Mucosa of descending colon (tissue), 3 donors: Measurements from ENCODE around the gene IGF2BP2. TPM values are rescaled to one million over a fixed set of nuclear protein-coding genes. Genes with fewer than 3 reads are reported as not detected.

Experiments
- ATAC-seq: fragments of 200-7000 bp; cut with Tn5 transposase; one replicate; pipeline ENCODE4 v1.9.1; 2020; ENCODE audit warnings: mild to moderate bottlenecking, moderate library complexity
- DNase-seq, 3 donors: peaks; one replicate each; pipeline ENCODE4 v3.0.0-alpha.2; 2020
- H3K36me3 ChIP-seq: fragments of 200-600 bp; one replicate; pipeline ENCODE4 v1.8.0; 2021; ENCODE audit warnings: low read depth, mild to moderate bottlenecking
- H3K4me1 ChIP-seq: fragments of 200-600 bp; one replicate; pipeline ENCODE4 v1.8.0; 2021; ENCODE audit warnings: low read depth, mild to moderate bottlenecking
- H3K4me3 ChIP-seq: fragments of 200-600 bp; one replicate; pipeline ENCODE4 v1.8.0; 2021; ENCODE audit warnings: mild to moderate bottlenecking
- H3K9me3 ChIP-seq: fragments of 200-600 bp; one replicate; pipeline ENCODE4 v1.8.0; 2021; ENCODE audit warnings: mild to moderate bottlenecking
- intact Hi-C, 2 donors: fragments of 100-400 bp; cut with DNase I in 1 of 2; cut with micrococcal nuclease in 1 of 2; formaldehyde crosslinking; loops; one replicate each; pipeline versions ENCODE4 v1.11.0 to v1.11.1; 2022; cut with DNase I, micrococcal nuclease
- total RNA-seq, 3 donors: library from RNA; stranded (reverse); fragmentation: NEBNext Ultra II Directional in 2 of 3; extraction: Animal tissue kit (Norgen Biotek cat#: 25700) in 2 of 3; gene quantifications; one replicate each; pipeline versions ENCODE4 v1.2.1 to v1.2.4, GENCODE V29; 2021 to 2023
- TF ChIP-seq, protein P1 (sequence below): fragments of 200-600 bp; IDR thresholded peaks from one replicate; pipeline ENCODE4 v1.8.0; 2022; ENCODE audit warnings: antibody characterized with exemption, mild to moderate bottlenecking
- donor health status: DM: no; HTN: no; CAD: no; lungs with moderate emphysema.
- donor health status: DM: no; HTN: no; CAD: no.
- donor health status: DM: no; HTN: yes; CAD: no.

Gene IGF2BP2
- total RNA-seq, 3 donors from 2014 or later: 26.7 to 67.4 (median 42.1) TPM

GRCh38 chr3:185687271-185687878, 137.5 kb downstream of the IGF2BP2 start:
- Histone ChIP-seq H3K4me3 (no peak overlapping the region), H3K36me3 (no peaks in the 10 kb centered on the region), H3K4me1 (no peaks in the 10 kb centered on the region), H3K9me3 (no peaks in the 10 kb centered on the region)
- ATAC-seq: no peak
- no peak for DNase-seq
- intact Hi-C loops: no loop called here
- TF ChIP-seq, protein P1, sequence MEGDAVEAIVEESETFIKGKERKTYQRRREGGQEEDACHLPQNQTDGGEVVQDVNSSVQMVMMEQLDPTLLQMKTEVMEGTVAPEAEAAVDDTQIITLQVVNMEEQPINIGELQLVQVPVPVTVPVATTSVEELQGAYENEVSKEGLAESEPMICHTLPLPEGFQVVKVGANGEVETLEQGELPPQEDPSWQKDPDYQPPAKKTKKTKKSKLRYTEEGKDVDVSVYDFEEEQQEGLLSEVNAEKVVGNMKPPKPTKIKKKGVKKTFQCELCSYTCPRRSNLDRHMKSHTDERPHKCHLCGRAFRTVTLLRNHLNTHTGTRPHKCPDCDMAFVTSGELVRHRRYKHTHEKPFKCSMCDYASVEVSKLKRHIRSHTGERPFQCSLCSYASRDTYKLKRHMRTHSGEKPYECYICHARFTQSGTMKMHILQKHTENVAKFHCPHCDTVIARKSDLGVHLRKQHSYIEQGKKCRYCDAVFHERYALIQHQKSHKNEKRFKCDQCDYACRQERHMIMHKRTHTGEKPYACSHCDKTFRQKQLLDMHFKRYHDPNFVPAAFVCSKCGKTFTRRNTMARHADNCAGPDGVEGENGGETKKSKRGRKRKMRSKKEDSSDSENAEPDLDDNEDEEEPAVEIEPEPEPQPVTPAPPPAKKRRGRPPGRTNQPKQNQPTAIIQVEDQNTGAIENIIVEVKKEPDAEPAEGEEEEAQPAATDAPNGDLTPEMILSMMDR: no peak

- TF ChIP-seq, protein P1: no peak
- Histone ChIP-seq H3K9me3 (no peaks in the 10 kb centered on the region), H3K4me1 (no peaks in the 10 kb centered on the region), H3K4me3 (no peak overlapping the region), H3K36me3 (no peaks in the 10 kb centered on the region)
- DNase-seq (no peak), ATAC-seq (no peak)
- intact Hi-C loops: no loop called here
Measured at GRCh38 chr3:185685231-185686035, 139.4 kb downstream of the IGF2BP2 start.

DNA sequence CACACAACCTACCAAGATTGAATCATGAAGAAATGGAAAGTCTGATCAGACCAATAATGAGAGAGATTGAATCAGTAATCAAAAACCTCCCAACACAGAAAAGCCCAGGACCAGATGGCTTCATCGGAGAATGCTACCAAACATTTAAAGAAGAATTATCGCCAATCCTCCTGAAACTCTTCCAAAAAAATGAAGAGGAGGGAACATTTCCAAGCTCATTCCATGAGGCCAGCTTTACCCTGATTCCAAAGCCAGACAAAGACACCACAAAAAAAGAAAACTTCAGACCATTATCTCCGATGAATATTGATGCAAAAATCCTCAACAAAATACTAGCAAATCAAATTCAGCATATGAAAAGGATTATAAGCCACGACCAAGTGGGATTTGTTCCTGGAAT, 144.6 kb downstream of the IGF2BP2 start:
- Histone ChIP-seq H3K4me3 (no peak overlapping the region), H3K4me1 (no peaks in the 10 kb centered on the region), H3K36me3 (peaks cover 4% of the 10 kb centered on the region), H3K9me3 (no peaks in the 10 kb centered on the region)
- TF ChIP-seq, protein P1: no peak
- no peak for DNase-seq
- ATAC-seq: no peak
- intact Hi-C loops: no loop called here

DNA sequence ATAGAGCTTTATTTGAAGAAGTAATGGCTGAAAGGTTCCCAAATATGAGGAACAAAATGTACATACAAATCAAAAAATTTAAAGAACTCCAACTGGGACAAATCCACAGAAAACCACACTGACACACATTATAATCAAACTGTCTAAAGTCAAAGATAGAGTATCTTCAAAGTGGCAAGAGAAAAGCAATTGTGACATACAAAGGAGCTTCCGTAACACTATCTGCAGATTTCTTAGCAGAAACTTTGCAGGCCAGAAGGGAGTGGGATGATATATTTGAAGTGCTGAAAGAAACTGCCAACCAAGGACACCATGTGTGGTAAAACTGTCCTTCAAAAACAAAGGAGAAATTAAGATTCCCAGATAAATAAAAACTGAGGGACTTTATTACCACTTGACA, 146.8 kb downstream of the IGF2BP2 start:
- Histone ChIP-seq H3K36me3 (peaks cover 4% of the 10 kb centered on the region), H3K4me1 (no peaks in the 10 kb centered on the region), H3K9me3 (no peaks in the 10 kb centered on the region), H3K4me3 (no peak overlapping the region)
- ATAC-seq (no peak), DNase-seq (no peak)
- TF ChIP-seq, protein P1: no peak
- intact Hi-C loops: loop anchor here in 1 of 2 donors (5.0 kb wide), 1 partner anchor 89 kb away; no protein-coding TSS in a partner anchor

GRCh38 chr3:185677146-185677829, 147.6 kb downstream of the IGF2BP2 start:
- DNase-seq: peak in 1 of 3 donors; percentile 75
- Histone ChIP-seq H3K4me3 (no peak overlapping the region), H3K9me3 (no peaks in the 10 kb centered on the region), H3K36me3 (peaks cover 4% of the 10 kb centered on the region), H3K4me1 (no peaks in the 10 kb centered on the region)
- TF ChIP-seq, protein P1: peak; percentile 33
- ATAC-seq: peak; percentile 86
- intact Hi-C loops: loop anchor here in 1 of 2 donors (5.0 kb wide), 1 partner anchor 90 kb away; no protein-coding TSS in a partner anchor
